GM12874 (cell line): ENCODE data around the gene DCAF12.

Experiments used
- CTCF ChIP-seq: IDR thresholded peaks from 2 replicates; pipeline ENCODE4 v1.5.1; 2011; ENCODE audit warnings: low read depth, mild to moderate bottlenecking, control low read depth, low read length, moderate library complexity; ENCODE audit not compliant: insufficient read depth

The DCAF12 gene

GRCh38 chr9:34124099-34124498, 2.4 kb downstream of the DCAF12 start:
- TF ChIP-seq CTCF = no peak

- TF ChIP-seq CTCF = no peak
Observed at GRCh38 chr9:34123682-34124081, 2.8 kb downstream of the DCAF12 start.

GRCh38 chr9:34121996-34122395, 4.5 kb downstream of the DCAF12 start:
- no peak for TF ChIP-seq CTCF

GRCh38 chr9:34119713-34120112, 6.8 kb downstream of the DCAF12 start:
- TF ChIP-seq CTCF = no peak

- no peak for TF ChIP-seq CTCF
Observed at GRCh38 chr9:34114436-34114835, 12.1 kb downstream of the DCAF12 start.

- no peak for TF ChIP-seq CTCF
Observed at GRCh38 chr9:34106110-34106509, 20.4 kb downstream of the DCAF12 start.

- no peak for TF ChIP-seq CTCF
Observed at GRCh38 chr9:34102796-34103195, 23.7 kb downstream of the DCAF12 start.

- TF ChIP-seq CTCF = no peak
Observed at GRCh38 chr9:34098307-34098706, 28.2 kb downstream of the DCAF12 start.
